Epithelial cell of esophagus (primary cell): Measurements from ENCODE around the gene MACROH2A1.

Experiments
- DNase-seq: peaks from one replicate; pipeline ENCODE4 v3.0.0; 2010; ENCODE audit warnings: low read depth
- H3K4me3 ChIP-seq: 2 replicates; pipeline ENCODE4 v1.5.1; 2011; ENCODE audit warnings: mild to moderate bottlenecking, low read length, control low read depth
- CTCF ChIP-seq: IDR thresholded peaks from 2 replicates; pipeline ENCODE4 v1.5.1; 2011; ENCODE audit warnings: low read depth, mild to moderate bottlenecking, low read length, control low read depth, inconsistent platforms; ENCODE audit not compliant: insufficient read depth; ENCODE audit errors: missing control alignments

The MACROH2A1 gene

DNA sequence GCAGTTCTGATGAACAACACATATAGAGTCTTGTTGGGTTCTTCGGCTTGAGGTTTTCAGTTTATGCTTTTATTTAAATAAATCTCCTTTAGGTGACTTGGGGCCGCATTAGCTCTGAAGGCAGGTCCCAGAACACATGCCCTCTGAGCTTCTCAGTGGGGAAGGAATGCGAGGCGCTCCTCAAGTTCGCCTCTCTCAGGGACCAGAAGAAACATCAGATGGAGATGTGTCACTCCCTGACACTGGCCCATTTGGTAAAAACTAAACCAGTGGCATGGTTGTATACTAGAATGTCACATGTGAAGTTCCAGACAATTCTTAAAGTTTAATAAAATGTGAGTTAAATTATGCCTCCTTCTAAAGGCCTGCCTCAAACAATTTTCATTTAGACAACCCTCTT, 1.9 kb downstream of the MACROH2A1 start:
- TF ChIP-seq CTCF: no peak
- peak overlapping the region; percentile 73 for H3K4me3 ChIP-seq
- DNase-seq: no peak

GRCh38 chr5:135396459-135397055, 2.5 kb downstream of the MACROH2A1 start:
- H3K4me3 ChIP-seq: peak overlapping the region; percentile 27
- no peak for TF ChIP-seq CTCF
- peak; percentile 82 for DNase-seq

GRCh38 chr5:135395866-135396265, 3.2 kb downstream of the MACROH2A1 start:
- TF ChIP-seq CTCF: no peak

DNA sequence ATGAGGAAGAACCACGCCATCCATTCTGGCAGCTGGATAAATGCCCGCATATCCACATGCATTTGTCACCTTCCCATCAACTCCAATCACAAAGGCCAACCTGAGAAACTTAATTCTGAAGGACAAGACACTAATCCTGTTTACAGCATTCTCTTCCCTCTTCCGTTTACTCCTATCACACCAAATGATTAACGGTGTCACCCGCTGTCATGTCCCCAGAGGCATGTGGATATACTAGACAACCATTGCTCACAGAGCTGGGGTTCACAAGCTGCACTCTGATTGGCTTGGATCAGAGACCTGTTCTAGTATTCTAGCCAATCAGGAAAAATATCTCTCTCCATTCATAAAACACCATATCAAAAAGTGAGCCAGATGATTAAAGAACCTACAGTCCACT, 3.6 kb downstream of the MACROH2A1 start:
- no peak overlapping the region for H3K4me3 ChIP-seq
- no peak for DNase-seq
- no peak for TF ChIP-seq CTCF

More at GRCh38 chr5:135395866-135396265, 3.2 kb downstream of the MACROH2A1 start:
- DNase-seq: no peak
- peak overlapping the region; percentile 27 for H3K4me3 ChIP-seq

DNA sequence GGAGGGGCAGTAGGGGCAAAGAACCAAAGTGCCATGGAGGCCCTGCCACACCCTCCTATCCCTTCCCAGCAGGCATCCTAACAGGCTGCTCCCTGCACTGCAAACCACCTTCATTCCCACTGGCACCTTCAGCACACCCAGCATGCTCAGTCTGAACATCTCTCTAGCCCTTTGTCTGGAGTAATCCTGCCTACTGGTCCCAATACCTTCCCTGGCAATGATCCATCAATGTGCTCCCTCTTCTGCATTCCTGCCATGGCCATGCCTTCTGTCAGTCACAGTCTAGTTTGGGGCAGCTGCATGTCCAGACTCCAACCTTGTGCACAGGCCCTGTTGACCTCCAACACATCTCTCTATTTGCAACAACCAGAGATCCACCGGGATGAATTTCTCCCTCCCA, 4.9 kb downstream of the MACROH2A1 start:
- no peak for DNase-seq
- TF ChIP-seq CTCF: no peak
- no peak overlapping the region for H3K4me3 ChIP-seq

- DNase-seq: no peak
- H3K4me3 ChIP-seq: no peak overlapping the region
- no peak for TF ChIP-seq CTCF
These were observed 5.3 kb downstream of the MACROH2A1 start for GRCh38 chr5:135393691-135394090.

DNA sequence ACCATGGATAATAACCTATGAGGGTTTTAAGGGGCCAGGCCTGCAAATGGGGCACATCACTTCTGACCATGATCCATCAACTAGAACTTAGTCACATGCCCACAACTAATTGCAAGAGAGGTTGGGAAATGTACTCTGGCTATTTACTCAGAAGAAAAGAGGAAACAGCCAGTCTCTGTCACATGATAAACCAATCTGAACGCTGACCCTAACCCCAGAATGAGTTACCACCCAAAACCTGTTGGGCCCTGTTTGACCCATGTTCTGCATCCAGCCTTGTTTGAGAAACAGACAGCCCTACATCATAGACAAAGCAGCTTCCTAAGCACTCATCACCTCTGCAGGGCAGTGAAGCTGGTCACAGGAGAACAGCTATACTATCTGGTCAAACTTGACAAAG, 5.8 kb downstream of the MACROH2A1 start:
- no peak for DNase-seq
- no peak for TF ChIP-seq CTCF
- H3K4me3 ChIP-seq: no peak overlapping the region
